HEK293T (cell line): ENCODE data around the gene MED8.

ENCODE experiments used
- LEF1 ChIP-seq: fragments of 450-650 bp; IDR thresholded peaks from 2 replicates; pipeline ENCODE4 v1.6.1; 2017; ENCODE audit warnings: mild to moderate bottlenecking, borderline replicate concordance
- SP1 ChIP-seq: fragments of 450-650 bp; IDR thresholded peaks from 2 replicates; pipeline ENCODE4 v1.6.1; 2017

DNA sequence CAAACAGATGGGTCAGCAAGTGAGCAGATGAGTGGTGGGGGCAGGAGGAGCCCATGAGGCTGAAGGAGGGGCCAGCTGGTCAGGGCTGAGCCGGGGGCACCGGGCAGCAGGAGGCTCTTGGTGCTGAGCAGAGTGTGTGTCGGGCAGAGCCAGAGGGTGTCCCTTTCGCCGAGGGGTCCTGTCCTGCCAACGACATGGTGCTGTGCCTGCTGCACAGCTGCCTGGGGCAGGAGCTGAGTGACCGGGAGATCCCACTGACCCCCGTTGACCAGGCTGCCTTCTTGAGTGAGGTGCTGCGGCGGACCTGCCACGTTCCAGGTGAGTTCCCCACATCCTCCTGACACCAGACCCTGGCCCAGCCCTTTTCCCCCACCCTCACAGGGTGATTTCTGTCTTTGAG is 36.6 kb upstream of the MED8 start:
- TF ChIP-seq LEF1 (no peak), SP1 (no peak)
